ENCODE measurements around the gene PISD.

Gene PISD

DNA sequence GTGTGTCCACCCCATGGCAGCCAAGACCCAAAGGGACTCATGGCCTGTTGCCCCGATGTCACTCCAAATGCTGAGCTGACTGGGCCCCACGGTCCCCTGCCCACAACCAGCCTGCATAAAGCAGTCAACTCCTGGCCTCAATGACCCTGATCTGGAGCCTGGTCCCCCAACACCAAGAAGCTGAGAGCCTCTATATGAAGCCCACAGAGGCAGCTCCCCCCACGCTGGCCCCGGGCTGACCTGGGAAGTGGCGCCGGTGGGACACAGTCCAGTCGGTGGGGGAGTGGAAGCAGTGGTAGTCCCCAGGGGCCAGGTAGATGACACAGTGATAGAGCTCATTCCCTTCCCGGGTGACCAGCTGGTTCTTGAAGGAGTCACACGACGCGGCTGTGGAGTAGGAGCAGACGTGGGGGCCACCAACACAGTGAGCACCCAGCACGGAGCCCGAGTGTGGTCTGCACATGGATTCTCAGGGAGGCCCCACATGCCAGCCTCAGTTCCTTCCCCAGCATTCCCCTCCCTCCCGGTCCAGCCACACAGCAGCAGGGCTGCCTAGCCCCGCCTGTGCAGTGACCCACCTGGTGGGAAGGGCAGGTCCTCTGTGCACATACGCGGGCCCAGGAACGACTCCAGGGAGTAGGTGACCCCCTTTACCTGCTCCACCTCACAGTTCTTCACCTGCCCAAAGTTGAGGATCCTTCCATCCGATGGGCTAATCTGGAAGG lies 41.1 kb downstream of the PISD start:
- ChIA-PET CTCF (no interaction called here), POLR2A (interaction anchor here (1.2 kb wide), 1 partner anchor 9 kb away, joined by 5 read pairs; no protein-coding TSS in a partner anchor)
- TF ChIP-seq FOXA1 (IDR thresholded peaks at IDR 0.05) (no peak), HDGF (IDR thresholded peaks at IDR 0.05; ENCODE audit: borderline replicate concordance) (no peak), LEF1 (IDR thresholded peaks at IDR 0.05; ENCODE audit: borderline replicate concordance) (no peak), L3MBTL2 (conservative IDR thresholded peaks at IDR 0.05) (no peak), TARDBP (IDR thresholded peaks at IDR 0.05) (no peak), NFRKB (IDR thresholded peaks at IDR 0.05) (no peak), ZNF384 (IDR thresholded peaks at IDR 0.05) (no peak), BHLHE40 (IDR thresholded peaks at IDR 0.05; ENCODE audit: borderline replicate concordance) (no peak), SP1 (IDR thresholded peaks at IDR 0.05) (no peak), ELF4 (IDR thresholded peaks at IDR 0.05) (no peak), SUZ12 (IDR thresholded peaks at IDR 0.05) (no peak), FOXM1 (IDR thresholded peaks at IDR 0.05; ENCODE audit: borderline replicate concordance) (no peak), FOXK2 (IDR thresholded peaks at IDR 0.05) (no peak), CTBP1 (IDR thresholded peaks at IDR 0.05; ENCODE audit: borderline replicate concordance) (no peak), ARNT (IDR thresholded peaks at IDR 0.05) (no peak)
- TF ChIP-seq, protein P1, sequence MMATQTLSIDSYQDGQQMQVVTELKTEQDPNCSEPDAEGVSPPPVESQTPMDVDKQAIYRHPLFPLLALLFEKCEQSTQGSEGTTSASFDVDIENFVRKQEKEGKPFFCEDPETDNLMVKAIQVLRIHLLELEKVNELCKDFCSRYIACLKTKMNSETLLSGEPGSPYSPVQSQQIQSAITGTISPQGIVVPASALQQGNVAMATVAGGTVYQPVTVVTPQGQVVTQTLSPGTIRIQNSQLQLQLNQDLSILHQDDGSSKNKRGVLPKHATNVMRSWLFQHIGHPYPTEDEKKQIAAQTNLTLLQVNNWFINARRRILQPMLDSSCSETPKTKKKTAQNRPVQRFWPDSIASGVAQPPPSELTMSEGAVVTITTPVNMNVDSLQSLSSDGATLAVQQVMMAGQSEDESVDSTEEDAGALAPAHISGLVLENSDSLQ (IDR thresholded peaks at IDR 0.05): no peak
- DNase-seq (ENCODE audit: extremely low spot score): no peak

DNA sequence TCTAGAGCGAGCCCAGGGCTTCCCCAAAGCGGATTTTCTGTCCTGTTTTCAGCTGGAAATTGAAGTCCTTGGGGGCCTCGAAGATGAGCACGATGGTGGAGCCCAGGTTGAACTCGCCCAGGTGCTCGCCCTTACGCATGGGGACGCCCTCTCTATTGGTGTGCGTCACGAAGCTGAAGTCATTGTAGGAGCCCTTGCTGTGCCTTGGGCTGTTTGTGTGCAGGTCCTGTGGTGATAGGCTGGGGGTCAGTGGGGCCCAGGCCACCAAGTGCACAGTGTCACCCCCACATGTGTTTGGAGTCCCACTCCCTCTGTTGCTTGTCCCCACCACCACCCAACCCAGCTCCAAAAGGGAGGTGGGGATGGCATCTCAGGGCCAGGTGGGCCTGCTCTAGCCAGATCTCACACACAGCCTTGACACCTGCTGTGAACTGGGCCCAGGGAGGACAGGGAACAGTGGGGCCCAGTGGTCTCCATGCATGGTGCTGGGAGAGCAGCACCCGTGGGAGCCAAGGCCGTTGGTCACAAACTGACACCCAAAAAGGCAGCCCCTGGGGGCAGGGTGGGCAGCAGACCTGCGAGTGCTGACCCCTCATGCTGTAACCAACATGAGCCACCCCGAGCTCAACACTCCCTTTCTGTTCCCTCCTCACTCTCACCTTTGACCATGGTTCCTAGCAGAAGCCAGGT lies 42.3 kb downstream of the PISD start:
- ChIA-PET CTCF (no interaction called here), POLR2A (no interaction called here)
- no peak for TF ChIP-seq FOXA1 (IDR thresholded peaks at IDR 0.05)
- no peak for TF ChIP-seq ZNF384 (IDR thresholded peaks at IDR 0.05)
- TF ChIP-seq BHLHE40 (IDR thresholded peaks at IDR 0.05; ENCODE audit: borderline replicate concordance): no peak
- no peak for TF ChIP-seq L3MBTL2 (conservative IDR thresholded peaks at IDR 0.05)
- no peak for TF ChIP-seq ARNT (IDR thresholded peaks at IDR 0.05)
- TF ChIP-seq FOXM1 (IDR thresholded peaks at IDR 0.05; ENCODE audit: borderline replicate concordance): no peak
- TF ChIP-seq ELF4 (IDR thresholded peaks at IDR 0.05): no peak
- TF ChIP-seq TARDBP (IDR thresholded peaks at IDR 0.05): no peak
- TF ChIP-seq SP1 (IDR thresholded peaks at IDR 0.05): no peak
- TF ChIP-seq HDGF (IDR thresholded peaks at IDR 0.05; ENCODE audit: borderline replicate concordance): no peak
- no peak for TF ChIP-seq FOXK2 (IDR thresholded peaks at IDR 0.05)
- no peak for TF ChIP-seq LEF1 (IDR thresholded peaks at IDR 0.05; ENCODE audit: borderline replicate concordance)
- TF ChIP-seq CTBP1 (IDR thresholded peaks at IDR 0.05; ENCODE audit: borderline replicate concordance): no peak
- no peak for TF ChIP-seq SUZ12 (IDR thresholded peaks at IDR 0.05)
- TF ChIP-seq, protein P1 (IDR thresholded peaks at IDR 0.05): no peak
- no peak for TF ChIP-seq NFRKB (IDR thresholded peaks at IDR 0.05)
- no peak for DNase-seq (ENCODE audit: extremely low spot score)

DNA sequence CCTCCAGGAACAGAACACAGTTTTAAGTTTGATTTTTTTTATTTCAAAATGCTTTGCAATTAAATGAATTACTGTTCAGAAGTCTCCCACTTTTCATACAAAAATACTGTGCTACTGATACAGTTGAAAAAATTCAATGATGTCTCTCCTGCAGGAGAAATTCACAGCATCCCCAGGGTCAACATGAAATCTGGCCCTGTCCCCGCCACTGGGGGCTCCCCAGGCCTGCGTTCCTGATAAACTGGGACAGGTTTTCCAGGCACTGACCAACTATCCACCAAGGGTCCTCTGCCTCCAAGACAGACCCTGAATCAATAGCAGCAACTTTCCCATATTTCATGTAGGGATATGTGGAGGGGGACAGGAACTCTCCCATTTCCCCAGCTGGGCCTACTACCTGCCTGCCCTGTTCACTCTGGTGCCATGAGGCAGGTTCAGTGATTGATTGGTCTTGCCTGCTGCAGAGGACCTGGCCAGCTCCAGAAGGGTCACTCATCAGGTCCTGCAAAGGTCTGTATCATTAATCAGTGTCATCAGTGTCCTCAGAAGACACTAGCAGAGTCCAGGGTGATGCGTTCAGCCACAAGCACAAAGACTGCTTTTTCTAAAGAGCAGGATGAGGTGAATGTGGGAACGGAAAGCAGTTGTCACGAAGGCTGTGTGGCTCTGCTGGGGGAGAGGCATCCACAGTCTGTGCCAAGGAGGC lies 43.4 kb downstream of the PISD start:
- no peak for DNase-seq (ENCODE audit: extremely low spot score)
- CTCF ChIA-PET: no interaction called here
- POLR2A ChIA-PET: interaction anchor here (1.1 kb wide), 1 partner anchor 12 kb away, joined by 4 read pairs; no protein-coding TSS in a partner anchor
- no peak for TF ChIP-seq FOXK2 (IDR thresholded peaks at IDR 0.05)
- no peak for TF ChIP-seq ARNT (IDR thresholded peaks at IDR 0.05)
- TF ChIP-seq BHLHE40 (IDR thresholded peaks at IDR 0.05; ENCODE audit: borderline replicate concordance): no peak
- TF ChIP-seq SP1 (IDR thresholded peaks at IDR 0.05): no peak
- TF ChIP-seq HDGF (IDR thresholded peaks at IDR 0.05; ENCODE audit: borderline replicate concordance): no peak
- no peak for TF ChIP-seq CTBP1 (IDR thresholded peaks at IDR 0.05; ENCODE audit: borderline replicate concordance)
- TF ChIP-seq ELF4 (IDR thresholded peaks at IDR 0.05): no peak
- TF ChIP-seq NFRKB (IDR thresholded peaks at IDR 0.05): no peak

DNA sequence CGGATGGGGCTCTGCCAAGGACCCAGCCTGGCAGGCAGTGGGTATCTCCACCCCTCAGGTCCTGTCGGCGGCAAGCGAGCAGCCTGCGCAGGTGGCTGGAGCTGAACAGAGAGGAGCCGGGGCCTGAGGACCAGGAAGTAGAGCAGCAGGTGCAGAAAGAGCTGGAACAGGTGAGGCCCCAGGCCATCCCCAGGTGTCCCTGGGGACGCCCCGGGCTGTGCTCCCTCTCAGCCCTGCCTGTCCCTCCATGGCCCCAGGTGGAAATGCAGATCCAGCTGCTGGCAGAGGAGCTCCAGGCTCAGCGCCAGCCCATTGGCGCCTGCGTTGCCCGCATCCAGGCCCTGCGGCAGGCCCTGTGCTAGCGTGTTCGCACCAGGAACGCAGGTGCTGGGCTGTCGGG lies 44.0 kb downstream of the PISD start:
- no peak for DNase-seq (ENCODE audit: extremely low spot score)
- POLR2A ChIA-PET: interaction anchor here (1.1 kb wide), 1 partner anchor 13 kb away, joined by 4 read pairs; no protein-coding TSS in a partner anchor
- TF ChIP-seq, protein P1 (IDR thresholded peaks at IDR 0.05): no peak
- TF ChIP-seq FOXK2 (IDR thresholded peaks at IDR 0.05) (no peak), HDGF (IDR thresholded peaks at IDR 0.05; ENCODE audit: borderline replicate concordance) (no peak), ZNF384 (IDR thresholded peaks at IDR 0.05) (no peak), ELF4 (IDR thresholded peaks at IDR 0.05) (no peak), FOXA1 (IDR thresholded peaks at IDR 0.05) (no peak), LEF1 (IDR thresholded peaks at IDR 0.05; ENCODE audit: borderline replicate concordance) (no peak), BHLHE40 (IDR thresholded peaks at IDR 0.05; ENCODE audit: borderline replicate concordance) (no peak), TARDBP (IDR thresholded peaks at IDR 0.05) (no peak), NFRKB (IDR thresholded peaks at IDR 0.05) (no peak), SP1 (IDR thresholded peaks at IDR 0.05) (no peak), CTBP1 (IDR thresholded peaks at IDR 0.05; ENCODE audit: borderline replicate concordance) (no peak), L3MBTL2 (conservative IDR thresholded peaks at IDR 0.05) (no peak), ARNT (IDR thresholded peaks at IDR 0.05) (no peak), SUZ12 (IDR thresholded peaks at IDR 0.05) (no peak), FOXM1 (IDR thresholded peaks at IDR 0.05; ENCODE audit: borderline replicate concordance) (no peak)
- CTCF ChIA-PET: interaction anchor here (0.6 kb wide), 2 partner anchors 90 to 238 kb away, joined by 3 read pairs; no protein-coding TSS in a partner anchor
